ENCODE measurements around the gene TRAF6. TPM values are rescaled to one million over a fixed set of nuclear protein-coding genes. Genes with fewer than 3 reads are reported as not detected.
A peak's percentile ranks its signal among the peaks of the same experiment; 100 is the strongest.

Gene TRAF6
- total RNA-seq, 1 experiment from 2014 or later = 4.0 TPM

DNA sequence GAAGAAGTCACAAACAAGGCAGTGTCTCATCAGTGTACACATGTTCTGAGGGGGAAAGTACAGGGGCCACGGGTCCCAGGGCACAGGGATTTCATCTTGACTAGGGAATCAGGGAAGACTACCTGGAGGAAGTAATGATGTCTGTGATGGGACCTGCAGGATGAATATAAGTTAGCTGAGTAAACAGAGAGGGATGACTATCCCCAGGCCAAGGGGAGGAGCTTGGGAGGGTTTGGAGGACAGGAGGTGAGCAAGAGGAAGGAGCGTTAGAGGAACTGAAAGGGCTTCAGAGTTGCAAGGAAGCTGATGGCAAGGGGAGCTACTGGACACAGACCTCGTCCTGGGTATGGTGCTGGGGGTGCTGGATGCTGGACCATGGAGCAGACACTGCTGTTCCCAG lies 56.4 kb downstream of the TRAF6 start:
- CTCF ChIA-PET = interaction anchor here (0.5 kb wide), 1 partner anchor 33 kb away, joined by 4 read pairs; no protein-coding TSS in a partner anchor
- Histone ChIP-seq H3K4me3 (ENCODE audit: low read length) (no peak overlapping the region), H3K9me3 (ENCODE audit: low read length) (no peaks in the 10 kb centered on the region), H2AFZ (ENCODE audit: low read length) (peak overlapping the region; percentile 25; the same call in 1 of the 2 replicates), H3K9me2 (replicated peaks; ENCODE audit: low read length) (no peaks in the 10 kb centered on the region), H3K9ac (ENCODE audit: low read length) (no peak overlapping the region), H3K79me2 (ENCODE audit: low read length) (no peaks in the 10 kb centered on the region), H3K27me3 (ENCODE audit: low read length) (no peaks in the 10 kb centered on the region), H3K4me2 (ENCODE audit: low read length) (peak overlapping the region; percentile 68), H3F3A (ENCODE audit: low read length, unreplicated experiment) (no peaks in the 10 kb centered on the region), H3K36me3 (ENCODE audit: low read depth, low read length) (no peaks in the 10 kb centered on the region), H3K27ac (ENCODE audit: low read length) (peak overlapping the region; percentile 39; the same call in 1 of the 2 replicates), H3K4me1 (ENCODE audit: insufficient read depth, low read length) (peaks cover 45% of the 10 kb centered on the region), H4K20me1 (ENCODE audit: low read length) (no peaks in the 10 kb centered on the region)
- DNase-seq (peak; percentile 78), ATAC-seq (peak; percentile 71)
- no TSS peak for BruUV-seq (replicated peaks)
- no peak for TF ChIP-seq EZH2 (IDR thresholded peaks at IDR 0.05; ENCODE audit: low read length, unreplicated experiment)
- TF ChIP-seq, protein P1, sequence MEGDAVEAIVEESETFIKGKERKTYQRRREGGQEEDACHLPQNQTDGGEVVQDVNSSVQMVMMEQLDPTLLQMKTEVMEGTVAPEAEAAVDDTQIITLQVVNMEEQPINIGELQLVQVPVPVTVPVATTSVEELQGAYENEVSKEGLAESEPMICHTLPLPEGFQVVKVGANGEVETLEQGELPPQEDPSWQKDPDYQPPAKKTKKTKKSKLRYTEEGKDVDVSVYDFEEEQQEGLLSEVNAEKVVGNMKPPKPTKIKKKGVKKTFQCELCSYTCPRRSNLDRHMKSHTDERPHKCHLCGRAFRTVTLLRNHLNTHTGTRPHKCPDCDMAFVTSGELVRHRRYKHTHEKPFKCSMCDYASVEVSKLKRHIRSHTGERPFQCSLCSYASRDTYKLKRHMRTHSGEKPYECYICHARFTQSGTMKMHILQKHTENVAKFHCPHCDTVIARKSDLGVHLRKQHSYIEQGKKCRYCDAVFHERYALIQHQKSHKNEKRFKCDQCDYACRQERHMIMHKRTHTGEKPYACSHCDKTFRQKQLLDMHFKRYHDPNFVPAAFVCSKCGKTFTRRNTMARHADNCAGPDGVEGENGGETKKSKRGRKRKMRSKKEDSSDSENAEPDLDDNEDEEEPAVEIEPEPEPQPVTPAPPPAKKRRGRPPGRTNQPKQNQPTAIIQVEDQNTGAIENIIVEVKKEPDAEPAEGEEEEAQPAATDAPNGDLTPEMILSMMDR (conservative IDR thresholded peaks at IDR 0.05; ENCODE audit: low read depth, low read length) = no peak
- no peak for TF ChIP-seq EZH2phosphoT487 (IDR thresholded peaks at IDR 0.05; ENCODE audit: borderline replicate concordance, low read length)
- intact Hi-C loops (cut with micrococcal nuclease) = no loop called here
- POLR2A ChIA-PET (ENCODE audit: unreplicated experiment) = interaction anchor here (0.5 kb wide), 1 partner anchor 33 kb away, joined by 7 read pairs; no protein-coding TSS in a partner anchor

- H3K36me3 ChIP-seq (ENCODE audit: low read depth, low read length) = no peaks in the 10 kb centered on the region
- BruUV-seq (replicated peaks) = no TSS peak
- H3K27me3 ChIP-seq (ENCODE audit: low read length) = no peaks in the 10 kb centered on the region
- no peak overlapping the region for H3K9ac ChIP-seq (ENCODE audit: low read length)
- H3F3A ChIP-seq (ENCODE audit: low read length, unreplicated experiment) = no peaks in the 10 kb centered on the region
- peak overlapping the region; percentile 39; the same call in 1 of the 2 replicates for H3K27ac ChIP-seq (ENCODE audit: low read length)
- no peak overlapping the region for H3K4me3 ChIP-seq (ENCODE audit: low read length)
- H3K9me3 ChIP-seq (ENCODE audit: low read length) = no peaks in the 10 kb centered on the region
- H3K9me2 ChIP-seq (replicated peaks; ENCODE audit: low read length) = no peaks in the 10 kb centered on the region
- H4K20me1 ChIP-seq (ENCODE audit: low read length) = no peaks in the 10 kb centered on the region
- peaks cover 52% of the 10 kb centered on the region for H3K4me1 ChIP-seq (ENCODE audit: insufficient read depth, low read length)
- intact Hi-C loops (cut with micrococcal nuclease) = no loop called here
- no peak for TF ChIP-seq EZH2phosphoT487 (IDR thresholded peaks at IDR 0.05; ENCODE audit: borderline replicate concordance, low read length)
- no peak for TF ChIP-seq EZH2 (IDR thresholded peaks at IDR 0.05; ENCODE audit: low read length, unreplicated experiment)
- TF ChIP-seq, protein P1 (conservative IDR thresholded peaks at IDR 0.05; ENCODE audit: low read depth, low read length) = no peak
- H3K79me2 ChIP-seq (ENCODE audit: low read length) = no peaks in the 10 kb centered on the region
- peak; percentile 57 for DNase-seq
- H2AFZ ChIP-seq (ENCODE audit: low read length) = no peak overlapping the region
- H3K4me2 ChIP-seq (ENCODE audit: low read length) = peak overlapping the region; percentile 68
- peak; percentile 33; the same call in 1 of the 2 replicates for ATAC-seq
- ChIA-PET CTCF (no interaction called here), POLR2A (ENCODE audit: unreplicated experiment) (no interaction called here)
Measured at GRCh38 chr11:36452961-36453360, 57.1 kb downstream of the TRAF6 start.

DNA sequence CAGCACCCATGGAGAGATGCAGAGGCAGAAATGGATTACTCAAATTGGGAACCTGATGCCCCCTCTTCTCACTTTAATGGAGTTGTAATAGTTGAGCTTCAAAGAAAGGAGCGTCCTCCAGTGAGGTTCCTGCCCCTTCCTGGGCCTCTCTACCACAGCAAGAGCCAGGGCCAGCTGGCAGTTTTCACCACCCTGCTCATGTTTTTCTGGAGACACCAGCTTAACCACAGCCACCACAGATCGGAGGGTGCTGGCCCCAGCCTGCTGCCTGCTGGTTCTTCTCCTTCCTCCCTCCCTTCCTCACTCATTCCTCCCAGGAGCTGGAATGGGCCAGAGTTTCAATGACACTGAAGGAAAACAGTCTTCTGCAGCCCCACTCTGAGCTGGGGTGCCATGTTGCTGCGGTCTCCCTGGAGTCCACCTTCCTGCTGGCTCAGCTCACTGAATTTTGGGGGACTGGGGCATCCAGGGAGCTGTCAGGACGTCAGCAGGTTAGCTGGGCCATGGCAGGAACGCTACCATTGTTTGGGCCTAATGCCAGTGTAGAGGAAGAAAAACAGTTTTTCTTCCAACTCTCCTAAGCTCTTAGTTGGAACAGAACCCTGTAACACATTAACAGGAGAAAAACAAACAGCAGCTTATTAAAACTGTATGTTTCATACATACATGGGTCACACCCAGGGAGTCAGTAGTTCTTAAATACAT lies 57.7 kb downstream of the TRAF6 start:
- Histone ChIP-seq H3K9me2 (replicated peaks; ENCODE audit: low read length) (no peaks in the 10 kb centered on the region), H2AFZ (ENCODE audit: low read length) (no peak overlapping the region), H3K36me3 (ENCODE audit: low read depth, low read length) (no peaks in the 10 kb centered on the region), H3K9ac (ENCODE audit: low read length) (no peak overlapping the region), H3K27ac (ENCODE audit: low read length) (no peak overlapping the region), H4K20me1 (ENCODE audit: low read length) (no peaks in the 10 kb centered on the region), H3K9me3 (ENCODE audit: low read length) (no peaks in the 10 kb centered on the region), H3K27me3 (ENCODE audit: low read length) (no peaks in the 10 kb centered on the region), H3K4me1 (ENCODE audit: insufficient read depth, low read length) (peaks cover 58% of the 10 kb centered on the region), H3K4me3 (ENCODE audit: low read length) (no peak overlapping the region), H3F3A (ENCODE audit: low read length, unreplicated experiment) (no peaks in the 10 kb centered on the region), H3K4me2 (ENCODE audit: low read length) (peak overlapping the region; percentile 68; the same call in 1 of the 2 replicates), H3K79me2 (ENCODE audit: low read length) (no peaks in the 10 kb centered on the region)
- no TSS peak for BruUV-seq (replicated peaks)
- ChIA-PET CTCF (no interaction called here), POLR2A (ENCODE audit: unreplicated experiment) (no interaction called here)
- DNase-seq = no peak
- TF ChIP-seq EZH2 (IDR thresholded peaks at IDR 0.05; ENCODE audit: low read length, unreplicated experiment) (no peak), EZH2phosphoT487 (IDR thresholded peaks at IDR 0.05; ENCODE audit: borderline replicate concordance, low read length) (no peak)
- TF ChIP-seq, protein P1 (conservative IDR thresholded peaks at IDR 0.05; ENCODE audit: low read depth, low read length) = no peak
- intact Hi-C loops (cut with micrococcal nuclease) = no loop called here
- ATAC-seq = no peak

Measured in PC-3 (cell line).